Measurements from ENCODE around the gene SLK. TPM values are rescaled to one million over a fixed set of nuclear protein-coding genes. Genes with fewer than 3 reads are reported as not detected.

The SLK gene
- total RNA-seq, 6 experiments from 2014 or later, result 7.9 to 16.3 (median 13.0) TPM

DNA sequence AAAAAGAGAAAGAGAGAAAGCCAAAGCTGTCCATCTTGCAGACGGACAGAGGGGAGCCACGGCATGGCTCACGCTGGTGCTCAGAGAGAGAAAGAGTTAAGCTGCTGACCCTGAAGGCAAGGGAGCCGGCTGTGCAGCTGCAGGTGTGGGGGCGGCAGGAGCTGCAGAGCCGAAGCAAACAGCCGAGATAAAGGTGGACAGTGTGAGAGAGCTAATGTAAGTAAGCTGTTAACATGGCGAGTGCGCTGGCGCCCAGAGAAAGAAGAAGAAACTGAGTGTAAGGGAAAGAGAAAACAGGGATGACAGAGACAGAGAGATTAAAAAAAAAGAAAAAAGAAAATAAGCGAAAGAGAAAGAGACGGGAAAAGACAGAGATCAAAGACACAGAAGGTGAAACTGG, 100.6 kb downstream of the SLK start:
- WGBS (ENCODE audit: insufficient coverage, low coverage, low lambda C conversion rate, missing lambda C conversion rate), result 73% methylated on average over 8 of the region's 12 CpGs
- TF ChIP-seq, protein P1, sequence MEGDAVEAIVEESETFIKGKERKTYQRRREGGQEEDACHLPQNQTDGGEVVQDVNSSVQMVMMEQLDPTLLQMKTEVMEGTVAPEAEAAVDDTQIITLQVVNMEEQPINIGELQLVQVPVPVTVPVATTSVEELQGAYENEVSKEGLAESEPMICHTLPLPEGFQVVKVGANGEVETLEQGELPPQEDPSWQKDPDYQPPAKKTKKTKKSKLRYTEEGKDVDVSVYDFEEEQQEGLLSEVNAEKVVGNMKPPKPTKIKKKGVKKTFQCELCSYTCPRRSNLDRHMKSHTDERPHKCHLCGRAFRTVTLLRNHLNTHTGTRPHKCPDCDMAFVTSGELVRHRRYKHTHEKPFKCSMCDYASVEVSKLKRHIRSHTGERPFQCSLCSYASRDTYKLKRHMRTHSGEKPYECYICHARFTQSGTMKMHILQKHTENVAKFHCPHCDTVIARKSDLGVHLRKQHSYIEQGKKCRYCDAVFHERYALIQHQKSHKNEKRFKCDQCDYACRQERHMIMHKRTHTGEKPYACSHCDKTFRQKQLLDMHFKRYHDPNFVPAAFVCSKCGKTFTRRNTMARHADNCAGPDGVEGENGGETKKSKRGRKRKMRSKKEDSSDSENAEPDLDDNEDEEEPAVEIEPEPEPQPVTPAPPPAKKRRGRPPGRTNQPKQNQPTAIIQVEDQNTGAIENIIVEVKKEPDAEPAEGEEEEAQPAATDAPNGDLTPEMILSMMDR (IDR thresholded peaks at IDR 0.05), result no peak
- no peak for TF ChIP-seq POLR2A (IDR thresholded peaks at IDR 0.05)
- H3K9me3 ChIP-seq, result no peaks in the 10 kb centered on the region
- H3K4me1 ChIP-seq, result no peaks in the 10 kb centered on the region
- H3K27me3 ChIP-seq, result no peaks in the 10 kb centered on the region
- no peak overlapping the region for H3K4me3 ChIP-seq
- H3K36me3 ChIP-seq, result no peaks in the 10 kb centered on the region
- H3K27ac ChIP-seq, result no peak overlapping the region
- intact Hi-C loops (cut with DNase I), result no loop called here
- DNase-seq (no peak), ATAC-seq (no peak)

DNA sequence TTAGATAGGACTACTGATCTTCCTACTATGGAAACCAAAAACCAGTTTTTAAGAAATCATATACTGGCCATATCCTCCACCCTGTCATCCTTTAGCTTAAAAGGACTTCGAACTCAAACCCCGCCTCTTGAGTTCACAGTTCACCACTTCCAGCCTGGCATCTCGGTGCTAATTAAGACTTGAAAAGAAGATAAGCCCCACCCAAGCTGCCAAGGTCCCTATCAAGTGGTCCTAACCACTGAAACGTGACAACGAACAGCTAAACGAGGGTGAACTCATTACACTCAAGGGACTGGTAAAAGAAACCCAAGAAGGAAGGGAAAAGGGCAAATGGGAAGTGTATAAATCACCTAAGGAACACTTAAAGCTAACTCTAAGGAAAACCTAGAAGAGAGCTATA, 102.7 kb downstream of the SLK start:
- ATAC-seq, result no peak
- no peak for DNase-seq
- Histone ChIP-seq H3K9me3 (no peaks in the 10 kb centered on the region), H3K27ac (no peak overlapping the region), H3K27me3 (no peaks in the 10 kb centered on the region), H3K4me1 (no peaks in the 10 kb centered on the region), H3K36me3 (no peaks in the 10 kb centered on the region), H3K4me3 (no peak overlapping the region)
- WGBS (ENCODE audit: insufficient coverage, low coverage, low lambda C conversion rate, missing lambda C conversion rate), result 64% methylated on average over 6 of the region's 6 CpGs
- TF ChIP-seq, protein P1 (IDR thresholded peaks at IDR 0.05), result no peak
- no peak for TF ChIP-seq POLR2A (IDR thresholded peaks at IDR 0.05)
- intact Hi-C loops (cut with DNase I), result no loop called here

DNA sequence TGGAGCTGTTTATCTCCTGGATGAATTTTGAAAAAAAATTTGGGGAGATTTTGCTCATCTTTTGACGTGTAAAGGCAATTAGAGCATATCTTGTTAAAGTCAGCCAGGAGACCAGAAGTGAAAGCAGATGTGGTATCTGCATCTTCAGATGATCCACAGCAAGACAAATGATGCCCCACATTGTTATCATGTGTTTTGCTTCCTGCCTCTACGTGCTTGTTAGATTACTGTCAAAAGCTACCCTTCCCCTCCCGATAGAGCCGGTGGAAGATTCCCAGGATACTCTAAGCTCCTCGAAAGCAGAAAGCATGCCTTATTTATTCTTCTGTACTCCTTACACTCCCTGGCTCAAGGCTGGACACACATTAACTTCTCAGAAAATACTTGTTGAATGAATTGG, 105.8 kb downstream of the SLK start:
- Histone ChIP-seq H3K27ac (no peak overlapping the region), H3K4me3 (no peak overlapping the region), H3K9me3 (no peaks in the 10 kb centered on the region), H3K36me3 (no peaks in the 10 kb centered on the region), H3K4me1 (no peaks in the 10 kb centered on the region), H3K27me3 (no peaks in the 10 kb centered on the region)
- ATAC-seq (no peak), DNase-seq (no peak)
- WGBS (ENCODE audit: insufficient coverage, low coverage, low lambda C conversion rate, missing lambda C conversion rate), result 56% methylated on average over 5 of the region's 5 CpGs
- no peak for TF ChIP-seq POLR2A (IDR thresholded peaks at IDR 0.05)
- TF ChIP-seq, protein P1 (IDR thresholded peaks at IDR 0.05), result no peak
- intact Hi-C loops (cut with DNase I), result no loop called here

DNA sequence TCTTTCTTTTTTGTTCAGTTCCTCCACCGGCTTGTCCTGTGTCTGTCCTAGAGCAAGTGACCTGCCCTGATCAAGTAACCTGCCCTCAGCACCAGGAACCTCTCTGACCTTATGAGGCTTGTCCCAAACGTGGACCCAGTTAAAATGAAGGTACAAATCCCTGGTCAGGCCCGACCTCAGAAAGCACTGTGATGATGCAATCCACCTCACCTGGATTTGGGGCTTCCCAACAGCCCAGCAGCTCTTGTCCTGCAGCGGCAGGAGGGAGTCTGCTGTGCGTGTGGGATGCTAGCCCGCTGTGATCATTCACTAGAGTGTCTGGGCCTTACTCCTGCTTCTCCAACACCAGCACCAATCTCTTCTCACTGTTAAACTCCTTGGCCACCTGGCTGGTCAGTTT, 107.6 kb downstream of the SLK start:
- H3K4me3 ChIP-seq, result no peak overlapping the region
- no peaks in the 10 kb centered on the region for H3K27me3 ChIP-seq
- TF ChIP-seq, protein P1 (IDR thresholded peaks at IDR 0.05), result no peak
- no peak for TF ChIP-seq POLR2A (IDR thresholded peaks at IDR 0.05)
- no peak for DNase-seq
- no peaks in the 10 kb centered on the region for H3K9me3 ChIP-seq
- WGBS (ENCODE audit: insufficient coverage, low coverage, low lambda C conversion rate, missing lambda C conversion rate), result 57% methylated on average over 5 of the region's 6 CpGs
- no peaks in the 10 kb centered on the region for H3K36me3 ChIP-seq
- intact Hi-C loops (cut with DNase I), result no loop called here
- no peak overlapping the region for H3K27ac ChIP-seq
- no peaks in the 10 kb centered on the region for H3K4me1 ChIP-seq
- no peak for ATAC-seq

DNA sequence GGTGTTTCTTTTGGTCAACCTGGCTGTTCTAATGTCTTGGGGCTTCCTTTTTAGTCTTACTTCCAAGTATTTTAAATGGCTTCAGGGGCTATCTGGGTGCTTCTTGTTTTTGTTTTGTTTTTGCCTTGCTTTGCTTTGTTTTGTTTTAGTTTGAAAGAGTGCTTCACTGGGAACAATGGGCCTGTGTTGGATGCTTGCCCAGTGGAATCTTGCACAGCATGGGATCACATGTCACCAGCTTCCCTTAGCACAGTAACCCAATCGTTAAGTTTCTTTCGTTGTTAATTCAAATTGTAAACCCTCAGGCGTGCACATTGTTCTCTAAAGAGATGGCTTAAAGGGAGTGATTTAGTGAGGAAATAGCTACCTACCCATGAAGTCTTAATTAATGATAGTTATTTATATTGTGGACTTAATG, 109.8 kb downstream of the SLK start:
- peak; percentile 75 to 92 (median 82) for ATAC-seq
- intact Hi-C loops (cut with DNase I), result no loop called here
- no peaks in the 10 kb centered on the region for H3K9me3 ChIP-seq
- H3K36me3 ChIP-seq, result no peaks in the 10 kb centered on the region
- WGBS (ENCODE audit: insufficient coverage, low coverage, low lambda C conversion rate, missing lambda C conversion rate), result 31% methylated on average over 3 of the region's 3 CpGs
- H3K4me1 ChIP-seq, result no peaks in the 10 kb centered on the region
- peak overlapping the region in 1 of 3 donors; percentile 18 for H3K27ac ChIP-seq
- no peak overlapping the region for H3K4me3 ChIP-seq
- peak in 2 of 3 donors; percentile 54 to 65 for DNase-seq
- TF ChIP-seq, protein P1 (IDR thresholded peaks at IDR 0.05), result no peak
- no peak for TF ChIP-seq POLR2A (IDR thresholded peaks at IDR 0.05)
- H3K27me3 ChIP-seq, result no peaks in the 10 kb centered on the region
